Astrocyte (in vitro differentiated cells and primary cell): ENCODE data around the gene PPP1R15A. TPM values are rescaled to one million over a fixed set of nuclear protein-coding genes. Genes with fewer than 3 reads are reported as not detected.
"Not testable (repeated sequence)": the region's sequence is repeated elsewhere in the genome, so short reads cannot be mapped to it uniquely, and the experiment has no call there.

Source experiments
- DNase-seq: peaks from one replicate; pipeline ENCODE4 v3.0.0-alpha.2; 2010; ENCODE audit warnings: low read depth
- FAIRE-seq: peaks from 2 replicates; lab custom pipeline; 2011; peaks lifted over from hg19 to GRCh38; lab: Jason Lieb, UNC
- H2AFZ ChIP-seq: 2 replicates; pipeline ENCODE4 v1.6.0; 2012; ENCODE audit warnings: low read depth, low read length, inconsistent platforms
- H3K27ac ChIP-seq: 2 replicates; pipeline ENCODE4 v1.5.1; 2011; ENCODE audit warnings: low read depth, low read length, inconsistent platforms
- H3K27me3 ChIP-seq: 2 replicates; pipeline ENCODE4 v1.6.0; 2011; ENCODE audit warnings: low read length, inconsistent platforms; ENCODE audit not compliant: insufficient read depth
- H3K36me3 ChIP-seq: 2 replicates; pipeline ENCODE4 v1.5.1; 2011; ENCODE audit warnings: low read length, inconsistent platforms; ENCODE audit not compliant: insufficient read depth
- H3K4me1 ChIP-seq: 2 replicates; pipeline ENCODE4 v1.5.1; 2011; ENCODE audit warnings: low read length, inconsistent platforms; ENCODE audit not compliant: insufficient read depth
- H3K4me2 ChIP-seq: 2 replicates; pipeline ENCODE4 v1.6.0; 2012; ENCODE audit warnings: low read length, inconsistent platforms
- H3K4me3 ChIP-seq: 2 replicates; pipeline ENCODE4 v1.5.1; 2011; ENCODE audit warnings: low read depth, mild to moderate bottlenecking, low read length, inconsistent platforms; ENCODE audit not compliant: insufficient read depth
- H3K79me2 ChIP-seq: 2 replicates; pipeline ENCODE4 v1.6.0; 2012; ENCODE audit warnings: mild to moderate bottlenecking, low read length, inconsistent platforms; ENCODE audit not compliant: insufficient read depth
- H3K9ac ChIP-seq: 2 replicates; pipeline ENCODE4 v1.6.0; 2012; ENCODE audit warnings: mild to moderate bottlenecking, low read length, inconsistent platforms
- H3K9me3 ChIP-seq: 2 replicates; pipeline ENCODE4 v1.5.1; 2012; ENCODE audit warnings: low read depth, mild to moderate bottlenecking, low read length, inconsistent platforms; ENCODE audit not compliant: insufficient read depth
- H4K20me1 ChIP-seq: 2 replicates; pipeline ENCODE4 v1.6.0; 2012; ENCODE audit warnings: low read length, inconsistent platforms; ENCODE audit not compliant: insufficient read depth
- H3K27ac Mint-ChIP-seq: one replicate; pipeline ENCODE4 v1.8.0; 2021; ENCODE audit warnings: mild to moderate bottlenecking, mixed read lengths; ENCODE audit not compliant: unreplicated experiment
- H3K27me3 Mint-ChIP-seq: one replicate; pipeline ENCODE4 v1.8.0; 2021; ENCODE audit warnings: low read depth, mixed read lengths; ENCODE audit not compliant: unreplicated experiment
- H3K36me3 Mint-ChIP-seq: one replicate; pipeline ENCODE4 v1.8.0; 2021; ENCODE audit warnings: low read depth, mixed read lengths; ENCODE audit not compliant: unreplicated experiment
- H3K4me1 Mint-ChIP-seq: one replicate; pipeline ENCODE4 v1.8.0; 2021; ENCODE audit warnings: low read depth, mixed read lengths; ENCODE audit not compliant: unreplicated experiment
- H3K4me3 Mint-ChIP-seq: one replicate; pipeline ENCODE4 v1.8.0; 2021; ENCODE audit warnings: mild to moderate bottlenecking, moderate library complexity, mixed read lengths; ENCODE audit not compliant: unreplicated experiment
- H3K9me3 Mint-ChIP-seq: one replicate; pipeline ENCODE4 v1.8.0; 2021; ENCODE audit warnings: mild to moderate bottlenecking, mixed read lengths; ENCODE audit not compliant: unreplicated experiment
- CTCF ChIP-seq: IDR thresholded peaks from 2 replicates; pipeline ENCODE4 v1.5.1; 2011; ENCODE audit warnings: low read depth, mild to moderate bottlenecking, inconsistent platforms, low read length, moderate library complexity; ENCODE audit not compliant: insufficient read depth
- EZH2 ChIP-seq: IDR thresholded peaks from 2 replicates; pipeline ENCODE4 v1.6.1; 2012; ENCODE audit warnings: mild to moderate bottlenecking, low read length, inconsistent platforms; ENCODE audit not compliant: insufficient read depth
- total RNA-seq: library from RNA; stranded (reverse); gene quantifications from 2 replicates; pipeline ENCODE4 v1.2.1, GENCODE V29; 2021

Gene PPP1R15A
- total RNA-seq, 1 donor from 2014 or later: 53.2 TPM

- peaks cover 9% of the 10 kb centered on the region for H3K4me1 ChIP-seq
- H3K79me2 ChIP-seq: peaks cover 21% of the 10 kb centered on the region
- H3K9me3 Mint-ChIP-seq: peaks cover 2% of the 10 kb centered on the region
- no peaks in the 10 kb centered on the region for H3K9me3 ChIP-seq
- H3K27me3 ChIP-seq: no peaks in the 10 kb centered on the region
- FAIRE-seq: no peak
- peaks cover 14% of the 10 kb centered on the region for H4K20me1 ChIP-seq
- no peak overlapping the region for H3K27ac ChIP-seq
- no peak overlapping the region for H3K27ac Mint-ChIP-seq
- H3K4me2 ChIP-seq: no peak overlapping the region
- peaks cover 6% of the 10 kb centered on the region for H3K4me1 Mint-ChIP-seq
- H3K36me3 Mint-ChIP-seq: peaks cover 19% of the 10 kb centered on the region
- no peak for TF ChIP-seq EZH2
- no peak for TF ChIP-seq CTCF
- H2AFZ ChIP-seq: no peak overlapping the region
- H3K9ac ChIP-seq: no peak overlapping the region
- H3K4me3 ChIP-seq: no peak overlapping the region
- DNase-seq: no peak
- H3K27me3 Mint-ChIP-seq: no peaks in the 10 kb centered on the region
- H3K4me3 Mint-ChIP-seq: no peak overlapping the region
- H3K36me3 ChIP-seq: peaks cover 8% of the 10 kb centered on the region
Measured at GRCh38 chr19:48905664-48906063, 33.4 kb downstream of the PPP1R15A start.

GRCh38 chr19:48906324-48906723 is 34.1 kb downstream of the PPP1R15A start:
- H3K27me3 ChIP-seq: no peaks in the 10 kb centered on the region
- H3K36me3 ChIP-seq: peaks cover 13% of the 10 kb centered on the region
- DNase-seq: no peak
- Mint-ChIP-seq H3K4me1 (no peaks in the 10 kb centered on the region), H3K9me3 (peaks cover 2% of the 10 kb centered on the region), H3K36me3 (peaks cover 15% of the 10 kb centered on the region), H3K27ac (no peak overlapping the region), H3K4me3 (no peak overlapping the region), H3K27me3 (no peaks in the 10 kb centered on the region)
- H2AFZ ChIP-seq: no peak overlapping the region
- no peak overlapping the region for H3K27ac ChIP-seq
- no peak for FAIRE-seq
- H4K20me1 ChIP-seq: peaks cover 18% of the 10 kb centered on the region
- H3K4me3 ChIP-seq: no peak overlapping the region
- peaks cover 4% of the 10 kb centered on the region for H3K4me1 ChIP-seq
- TF ChIP-seq EZH2 (no peak), CTCF (no peak)
- H3K9ac ChIP-seq: no peak overlapping the region
- no peaks in the 10 kb centered on the region for H3K9me3 ChIP-seq
- H3K4me2 ChIP-seq: no peak overlapping the region
- peaks cover 15% of the 10 kb centered on the region for H3K79me2 ChIP-seq

GRCh38 chr19:48907671-48908070 is 35.5 kb downstream of the PPP1R15A start:
- H3K4me2 ChIP-seq: no peak overlapping the region
- H3K4me1 ChIP-seq: no peaks in the 10 kb centered on the region
- H3K79me2 ChIP-seq: peaks cover 3% of the 10 kb centered on the region
- Mint-ChIP-seq H3K27ac (no peak overlapping the region), H3K4me3 (no peak overlapping the region), H3K9me3 (peaks cover 2% of the 10 kb centered on the region), H3K4me1 (no peaks in the 10 kb centered on the region), H3K36me3 (peaks cover 16% of the 10 kb centered on the region), H3K27me3 (no peaks in the 10 kb centered on the region)
- no peaks in the 10 kb centered on the region for H3K27me3 ChIP-seq
- TF ChIP-seq EZH2 (no peak), CTCF (no peak)
- H3K9ac ChIP-seq: no peak overlapping the region
- no peak overlapping the region for H3K4me3 ChIP-seq
- H3K27ac ChIP-seq: no peak overlapping the region
- DNase-seq (no peak), FAIRE-seq (no peak)
- no peaks in the 10 kb centered on the region for H3K9me3 ChIP-seq
- H3K36me3 ChIP-seq: peaks cover 16% of the 10 kb centered on the region
- H2AFZ ChIP-seq: no peak overlapping the region
- peaks cover 18% of the 10 kb centered on the region for H4K20me1 ChIP-seq

GRCh38 chr19:48909424-48910077 is 37.3 kb downstream of the PPP1R15A start:
- H2AFZ ChIP-seq, FAIRE-seq, H3K27ac ChIP-seq, H3K9ac ChIP-seq, H3K27me3 Mint-ChIP-seq, H3K9me3 Mint-ChIP-seq, H3K27ac Mint-ChIP-seq, DNase-seq, H3K9me3 ChIP-seq, H3K27me3 ChIP-seq, H3K4me2 ChIP-seq, H3K4me3 Mint-ChIP-seq, H3K4me1 Mint-ChIP-seq, H3K79me2 ChIP-seq, H3K4me1 ChIP-seq, H3K4me3 ChIP-seq: not testable (repeated sequence)
- Histone ChIP-seq H4K20me1 (peaks cover 13% of the 10 kb centered on the region), H3K36me3 (peaks cover 27% of the 10 kb centered on the region)
- peaks cover 28% of the 10 kb centered on the region for H3K36me3 Mint-ChIP-seq
